A673 (cell line): Measurements from ENCODE around the gene SPATA13. TPM values are rescaled to one million over a fixed set of nuclear protein-coding genes. Genes with fewer than 3 reads are reported as not detected.
A peak's percentile ranks its signal among the peaks of the same experiment; 100 is the strongest.

Source experiments
- BruUV-seq: library from RNA; stranded (reverse); fragments of 400-500 nt; replicated peaks from 2 replicates; lab custom pipeline; 2021; lab: Mats Ljungman, UMichigan
- CTCF ChIA-PET: fragments of 300-600 bp; sonication (Branson Sonifier 250); formaldehyde crosslinking; loops from one replicate; lab custom pipeline; 2022; ENCODE audit warnings: antibody characterized with exemption; lab: Charles Lee
- POLR2A ChIA-PET: fragments of 300-600 bp; sonication (Branson Sonifier 250); formaldehyde crosslinking; loops from one replicate; lab custom pipeline; 2022; ENCODE audit warnings: antibody characterized with exemption; ENCODE audit not compliant: low non-redundant PET; lab: Charles Lee
- DNase-seq: peaks from one replicate; pipeline ENCODE4 v3.0.0-alpha.2; 2015; ENCODE audit warnings: low spot score
- H3K27ac ChIP-seq: fragments of 200-600 bp; sonication (generic); 2 replicates; pipeline ENCODE4 v1.5.1; 2016; ENCODE audit warnings: mixed run types, low read depth, mild to moderate bottlenecking, mixed read lengths, antibody characterized with exemption, low read length; ENCODE audit not compliant: poor library complexity, severe bottlenecking
- H3K27me3 ChIP-seq: fragments of 200-600 bp; sonication (generic); replicated peaks from 2 replicates; pipeline ENCODE4 v1.6.1; 2017; ENCODE audit warnings: mixed run types, low read depth, mild to moderate bottlenecking, mixed read lengths, antibody characterized with exemption, low read length; ENCODE audit not compliant: insufficient read depth, poor library complexity
- H3K36me3 ChIP-seq: fragments of 200-600 bp; sonication (generic); 2 replicates; pipeline ENCODE4 v1.6.1; 2016; ENCODE audit warnings: mixed run types, mild to moderate bottlenecking, mixed read lengths, antibody characterized with exemption, low read length; ENCODE audit not compliant: insufficient read depth, poor library complexity, severe bottlenecking
- H3K4me1 ChIP-seq: fragments of 200-600 bp; sonication (generic); 2 replicates; pipeline ENCODE4 v1.6.1; 2017; ENCODE audit warnings: mixed run types, mild to moderate bottlenecking, mixed read lengths, antibody characterized with exemption, low read length; ENCODE audit not compliant: insufficient read depth, poor library complexity, severe bottlenecking
- H3K4me3 ChIP-seq: fragments of 200-600 bp; sonication (generic); 2 replicates; pipeline ENCODE4 v1.5.1; 2016; ENCODE audit warnings: low read depth, mixed run types, mild to moderate bottlenecking, mixed read lengths, low read length; ENCODE audit not compliant: poor library complexity, severe bottlenecking
- H3K9me3 ChIP-seq: fragments of 200-600 bp; sonication (generic); 2 replicates; pipeline ENCODE4 v1.6.1; 2016; ENCODE audit warnings: mixed run types, low read depth, mild to moderate bottlenecking, mixed read lengths, antibody characterized with exemption, low read length; ENCODE audit not compliant: poor library complexity, severe bottlenecking
- EZH2 ChIP-seq: fragments of 200-600 bp; sonication (generic); IDR thresholded peaks from 2 replicates; pipeline ENCODE4 v1.6.1; 2017; ENCODE audit warnings: borderline replicate concordance, low read depth, mild to moderate bottlenecking, mixed read lengths, antibody characterized with exemption, low read length; ENCODE audit not compliant: poor library complexity, severe bottlenecking
- intact Hi-C: fragments of 100-400 bp; cut with micrococcal nuclease; formaldehyde crosslinking; loops from one replicate; pipeline ENCODE4 v1.10.0; 2022; ENCODE audit not compliant: unreplicated experiment
- total RNA-seq: library from RNA; stranded (reverse); gene quantifications from 2 replicates; pipeline ENCODE4 v1.2.3, GENCODE V29; 2021
- TF ChIP-seq, protein P1 (sequence below): fragments of 300-800, 200-600 bp; sonication (generic); conservative IDR thresholded peaks from 2 replicates; pipeline ENCODE4 v1.5.1; 2017; ENCODE audit warnings: low read depth, mild to moderate bottlenecking, antibody characterized with exemption, low read length, moderate library complexity, mixed read lengths

Gene SPATA13
- total RNA-seq, 1 experiment from 2014 or later: 58.2 TPM

DNA sequence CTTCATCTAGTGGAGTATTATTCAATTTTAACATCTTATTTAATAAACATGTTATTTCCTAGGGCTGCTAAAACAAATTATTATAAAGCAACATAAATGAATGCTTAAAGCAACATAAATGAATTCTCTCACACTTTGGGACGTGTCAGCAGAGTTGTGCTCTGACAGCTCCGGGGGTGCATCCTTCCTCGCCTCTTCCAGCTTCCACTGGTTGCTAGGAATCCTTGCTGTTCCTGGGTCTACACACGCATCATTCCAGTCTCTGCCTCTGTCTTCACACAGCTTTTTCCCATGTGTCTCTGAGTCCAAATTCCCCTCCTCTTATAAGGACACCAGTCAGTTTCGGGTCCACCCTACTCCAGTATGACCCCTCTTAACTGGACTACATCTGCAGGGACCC, 21.6 kb upstream of the SPATA13 start:
- TF ChIP-seq, protein P1, sequence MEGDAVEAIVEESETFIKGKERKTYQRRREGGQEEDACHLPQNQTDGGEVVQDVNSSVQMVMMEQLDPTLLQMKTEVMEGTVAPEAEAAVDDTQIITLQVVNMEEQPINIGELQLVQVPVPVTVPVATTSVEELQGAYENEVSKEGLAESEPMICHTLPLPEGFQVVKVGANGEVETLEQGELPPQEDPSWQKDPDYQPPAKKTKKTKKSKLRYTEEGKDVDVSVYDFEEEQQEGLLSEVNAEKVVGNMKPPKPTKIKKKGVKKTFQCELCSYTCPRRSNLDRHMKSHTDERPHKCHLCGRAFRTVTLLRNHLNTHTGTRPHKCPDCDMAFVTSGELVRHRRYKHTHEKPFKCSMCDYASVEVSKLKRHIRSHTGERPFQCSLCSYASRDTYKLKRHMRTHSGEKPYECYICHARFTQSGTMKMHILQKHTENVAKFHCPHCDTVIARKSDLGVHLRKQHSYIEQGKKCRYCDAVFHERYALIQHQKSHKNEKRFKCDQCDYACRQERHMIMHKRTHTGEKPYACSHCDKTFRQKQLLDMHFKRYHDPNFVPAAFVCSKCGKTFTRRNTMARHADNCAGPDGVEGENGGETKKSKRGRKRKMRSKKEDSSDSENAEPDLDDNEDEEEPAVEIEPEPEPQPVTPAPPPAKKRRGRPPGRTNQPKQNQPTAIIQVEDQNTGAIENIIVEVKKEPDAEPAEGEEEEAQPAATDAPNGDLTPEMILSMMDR: no peak
- no peak for TF ChIP-seq EZH2
- intact Hi-C loops: no loop called here
- Histone ChIP-seq H3K27me3 (no peaks in the 10 kb centered on the region), H3K4me3 (no peak overlapping the region), H3K4me1 (no peaks in the 10 kb centered on the region), H3K27ac (no peak overlapping the region), H3K9me3 (no peaks in the 10 kb centered on the region), H3K36me3 (no peaks in the 10 kb centered on the region)
- ChIA-PET CTCF (no interaction called here), POLR2A (no interaction called here)
- DNase-seq: no peak
- BruUV-seq: no TSS peak

DNA sequence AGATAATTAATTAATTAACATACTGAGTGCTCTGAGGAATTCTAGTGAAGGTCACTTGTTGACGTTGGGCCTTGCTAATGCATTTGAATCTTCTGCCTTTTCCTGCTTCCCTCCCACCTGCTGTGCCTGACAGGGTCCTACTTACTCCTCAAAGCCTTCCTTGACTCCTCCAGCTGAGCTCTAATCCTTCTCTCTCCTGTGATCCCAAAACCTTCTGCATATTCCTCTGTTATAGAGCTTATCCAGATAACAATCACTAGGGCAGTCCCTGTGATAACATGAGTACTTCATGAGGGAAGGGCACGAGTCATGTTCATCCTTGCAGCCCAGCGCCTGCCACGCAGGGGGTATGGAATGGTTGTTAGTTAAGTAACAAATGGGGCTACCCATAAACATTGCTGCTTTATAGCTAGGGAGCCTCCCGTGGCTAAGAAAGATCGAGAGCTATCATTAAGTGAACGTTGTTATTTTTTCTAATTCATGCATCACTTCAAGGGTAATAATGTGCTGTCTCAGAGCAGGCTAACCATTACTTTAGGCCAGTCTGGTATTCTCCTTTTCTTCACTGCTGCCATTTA, 19.1 kb upstream of the SPATA13 start:
- TF ChIP-seq, protein P1: no peak
- TF ChIP-seq EZH2: no peak
- Histone ChIP-seq H3K36me3 (no peaks in the 10 kb centered on the region), H3K4me1 (no peaks in the 10 kb centered on the region), H3K4me3 (no peak overlapping the region), H3K27me3 (no peaks in the 10 kb centered on the region), H3K27ac (no peak overlapping the region), H3K9me3 (no peaks in the 10 kb centered on the region)
- no TSS peak for BruUV-seq
- DNase-seq: peak; percentile 42
- intact Hi-C loops: no loop called here
- ChIA-PET CTCF (no interaction called here), POLR2A (no interaction called here)

DNA sequence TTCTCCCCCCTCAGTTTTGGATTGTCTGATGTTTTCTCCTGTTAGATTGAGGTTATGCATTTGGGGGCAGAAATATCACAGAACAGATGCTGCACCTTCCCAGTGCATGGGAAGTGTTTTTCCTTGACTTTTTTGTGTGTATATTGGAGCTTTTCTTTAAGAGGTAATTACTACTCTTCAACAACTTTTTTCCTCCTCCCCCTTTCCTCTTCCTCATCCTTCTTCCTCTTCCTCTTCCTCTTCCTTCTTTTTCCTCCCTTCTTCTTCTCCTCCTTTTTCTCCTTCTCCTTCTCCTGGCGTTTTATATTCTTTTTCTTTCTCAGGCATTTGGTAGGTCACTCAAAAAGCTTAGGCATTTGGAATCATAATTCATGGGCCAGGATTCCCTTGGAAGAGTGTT, 18.1 kb upstream of the SPATA13 start:
- Histone ChIP-seq H3K9me3 (no peaks in the 10 kb centered on the region), H3K4me1 (no peaks in the 10 kb centered on the region), H3K27me3 (no peaks in the 10 kb centered on the region), H3K4me3 (no peak overlapping the region), H3K36me3 (no peaks in the 10 kb centered on the region), H3K27ac (no peak overlapping the region)
- no TSS peak for BruUV-seq
- no peak for DNase-seq
- ChIA-PET CTCF (interaction anchor here (0.5 kb wide), 1 partner anchor 555 kb away, joined by 3 read pairs; no protein-coding TSS in a partner anchor), POLR2A (no interaction called here)
- intact Hi-C loops: no loop called here
- TF ChIP-seq EZH2: no peak
- TF ChIP-seq, protein P1: no peak
